ENCODE measurements around the gene PANX2. TPM values are rescaled to one million over a fixed set of nuclear protein-coding genes. Genes with fewer than 3 reads are reported as not detected.
A peak's percentile ranks its signal among the peaks of the same experiment; 100 is the strongest.

The PANX2 gene
- total and polyA plus RNA-seq, 2 of the 13 experiments (the other 11 are each of a cell fraction or from before 2014, with no cell fraction given) = 0.15 to 1.1 TPM

GRCh38 chr22:50199251-50199721, 28.8 kb downstream of the PANX2 start:
- H3K27me3 ChIP-seq (ENCODE audit: control insufficient read depth in 1 of 2, insufficient read depth in 2 of 2, low read length in 2 of 2) = no peaks in the 10 kb centered on the region
- DNase-seq (ENCODE audit: low spot score) (no peak), ATAC-seq (no peak), FAIRE-seq (no peak)
- peak overlapping the region; percentile 80; the same call in 1 of the 2 replicates for H3K4me2 ChIP-seq (ENCODE audit: low read depth, low read length)
- no peak overlapping the region for H3K27ac ChIP-seq (ENCODE audit: extremely low read length, insufficient read depth, low read length)
- in situ Hi-C loops (cut with HindIII; ENCODE audit: extremely low pct_ligation_motif_present, low pct_unique_long_range_greater_than_20kb) (no loop called here), intact Hi-C loops (cut with micrococcal nuclease; ENCODE audit: unreplicated experiment) (no loop called here)
- BruUV-seq (replicated peaks) = no TSS peak
- CTCF ChIA-PET (ENCODE audit: low intra/inter-chr PET ratio, low total read pairs) = no interaction called here
- no peak overlapping the region for H2AFZ ChIP-seq (ENCODE audit: low read length)
- POLR2A ChIA-PET = no interaction called here
- 86% methylated on average over 13 of the region's 18 CpGs for WGBS (ENCODE audit: low lambda C conversion rate)
- no peak overlapping the region; the same call in 1 of the 2 replicates for H3K9ac ChIP-seq (ENCODE audit: insufficient read depth, low read depth, low read length)
- no peaks in the 10 kb centered on the region for H3K9me3 ChIP-seq (ENCODE audit: low read length)
- peaks cover 14% of the 10 kb centered on the region for H3K79me2 ChIP-seq (ENCODE audit: insufficient read depth, low read length)
- H3K36me3 ChIP-seq (replicated peaks in 1 of 2; ENCODE audit: control insufficient read depth in 1 of 2, insufficient read depth in 2 of 2, low read length in 2 of 2) = peaks cover 10 to 14% of the 10 kb centered on the region in 2 experiments; a peak in 4 of 5 replicates
- H3K4me3 ChIP-seq (replicated peaks in 1 of 3; ENCODE audit: insufficient read depth in 1 of 3, low read depth in 2 of 3, low read length in 3 of 3) = no peak overlapping the region
- TF ChIP-seq HIVEP1 (CRISPR knock-in tag; IDR thresholded peaks at IDR 0.05) = 0 out of 2 replicates have a peak, but pooled peaks have one; percentile 0
- TF ChIP-seq RBFOX2 (IDR thresholded peaks at IDR 0.05; ENCODE audit: low read depth, low read length) = peak; percentile 27; the same call in 1 of the 2 replicates
- TF ChIP-seq ZFP36 (IDR thresholded peaks at IDR 0.05; ENCODE audit: borderline replicate concordance, low read depth, low read length, partially characterized antibody) = no peak
- no peak for TF ChIP-seq ESRRA (CRISPR knock-in tag; IDR thresholded peaks at IDR 0.05; ENCODE audit: low read depth)
- H3K4me1 ChIP-seq (ENCODE audit: insufficient read depth, low read length) = peaks cover 27% of the 10 kb centered on the region
- H4K20me1 ChIP-seq (ENCODE audit: insufficient read depth, low read length) = peaks cover 11% of the 10 kb centered on the region

- Histone ChIP-seq H3K79me2 (ENCODE audit: insufficient read depth, low read length) (peaks cover 14% of the 10 kb centered on the region), H3K27ac (ENCODE audit: extremely low read length, insufficient read depth, low read length) (peak overlapping the region; percentile 27), H3K36me3 (replicated peaks in 1 of 2; ENCODE audit: control insufficient read depth in 1 of 2, insufficient read depth in 2 of 2, low read length in 2 of 2) (peaks cover 5 to 8% of the 10 kb centered on the region in 2 experiments; a peak in 3 of 5 replicates), H3K4me3 (replicated peaks in 1 of 3; ENCODE audit: insufficient read depth in 1 of 3, low read depth in 2 of 3, low read length in 3 of 3) (peak overlapping the region; percentile 70 to 91 (median 88); a peak in 5 of 6 replicates), H3K4me1 (ENCODE audit: insufficient read depth, low read length) (peaks cover 33% of the 10 kb centered on the region), H3K9ac (ENCODE audit: insufficient read depth, low read depth, low read length) (peak overlapping the region; percentile 67), H3K9me3 (ENCODE audit: low read length) (no peaks in the 10 kb centered on the region), H2AFZ (ENCODE audit: low read length) (no peak overlapping the region), H4K20me1 (ENCODE audit: insufficient read depth, low read length) (peaks cover 11% of the 10 kb centered on the region), H3K27me3 (ENCODE audit: control insufficient read depth in 1 of 2, insufficient read depth in 2 of 2, low read length in 2 of 2) (no peaks in the 10 kb centered on the region), H3K4me2 (ENCODE audit: low read depth, low read length) (peak overlapping the region; percentile 80)
- ATAC-seq (peak; percentile 36), DNase-seq (ENCODE audit: low spot score) (no peak), FAIRE-seq (no peak)
- 40% methylated on average over 18 of the region's 34 CpGs for WGBS (ENCODE audit: low lambda C conversion rate)
- ChIA-PET CTCF (ENCODE audit: low intra/inter-chr PET ratio, low total read pairs) (no interaction called here), POLR2A (no interaction called here)
- no TSS peak for BruUV-seq (replicated peaks)
- intact Hi-C loops (cut with micrococcal nuclease; ENCODE audit: unreplicated experiment) (no loop called here), in situ Hi-C loops (cut with HindIII; ENCODE audit: extremely low pct_ligation_motif_present, low pct_unique_long_range_greater_than_20kb) (no loop called here)
- TF ChIP-seq, protein P1, sequence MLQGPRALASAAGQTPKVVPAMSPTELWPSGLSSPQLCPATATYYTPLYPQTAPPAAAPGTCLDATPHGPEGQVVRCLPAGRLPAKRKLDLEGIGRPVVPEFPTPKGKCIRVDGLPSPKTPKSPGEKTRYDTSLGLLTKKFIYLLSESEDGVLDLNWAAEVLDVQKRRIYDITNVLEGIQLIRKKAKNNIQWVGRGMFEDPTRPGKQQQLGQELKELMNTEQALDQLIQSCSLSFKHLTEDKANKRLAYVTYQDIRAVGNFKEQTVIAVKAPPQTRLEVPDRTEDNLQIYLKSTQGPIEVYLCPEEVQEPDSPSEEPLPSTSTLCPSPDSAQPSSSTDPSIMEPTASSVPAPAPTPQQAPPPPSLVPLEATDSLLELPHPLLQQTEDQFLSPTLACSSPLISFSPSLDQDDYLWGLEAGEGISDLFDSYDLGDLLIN (CRISPR knock-in tag; IDR thresholded peaks at IDR 0.05; ENCODE audit: borderline replicate concordance) = no peak
- TF ChIP-seq SRY (CRISPR knock-in tag; IDR thresholded peaks at IDR 0.05) (no peak), SPEN (CRISPR knock-in tag; IDR thresholded peaks at IDR 0.05; ENCODE audit: low read depth) (no peak), ZNF766 (CRISPR knock-in tag; IDR thresholded peaks at IDR 0.05; ENCODE audit: borderline replicate concordance) (peak; percentile 8; the same call in 1 of the 2 replicates), KDM2A (CRISPR knock-in tag; IDR thresholded peaks at IDR 0.05; ENCODE audit: borderline replicate concordance, low read depth) (peak; percentile 91; the same call in 1 of the 2 replicates), HMGXB3 (CRISPR knock-in tag; IDR thresholded peaks at IDR 0.05; ENCODE audit: borderline replicate concordance) (no peak)
Measured at GRCh38 chr22:50199829-50200460, 29.4 kb downstream of the PANX2 start.

All from HepG2 (cell line).